Gastrocnemius medialis (tissue), 4 donors: ENCODE results near the gene ACAA2. TPM values are rescaled to one million over a fixed set of nuclear protein-coding genes. Genes with fewer than 3 reads are reported as not detected.
"Not testable (repeated sequence)": the region's sequence is repeated elsewhere in the genome, so short reads cannot be mapped to it uniquely, and the experiment has no call there.

ENCODE experiments used
- ATAC-seq, 2 donors: fragments of 150-250 bp; one replicate each; pipeline ENCODE4 v1.9.1; 2016
- DNase-seq, 2 donors: peaks; one replicate each; pipeline ENCODE4 v3.0.0-alpha.2; 2019
- H3K27ac ChIP-seq, 4 donors: fragments of 200-600 bp; sonication (generic); 1 replicate in 1 of 4; 2 replicates in 3 of 4; pipeline ENCODE4 v1.5.1; 2016 to 2018; ENCODE audit warnings: mild to moderate bottlenecking in 2 of 4, moderate library complexity in 1 of 4
- H3K27me3 ChIP-seq, 3 donors: fragments of 200-600 bp; sonication (generic) in 2 of 3; 1 replicate in 1 of 3; 2 replicates in 2 of 3; pipeline versions ENCODE4 v1.5.1 to v1.6.0; 2016 to 2019; ENCODE audit warnings: mild to moderate bottlenecking in 1 of 3, moderate library complexity in 1 of 3
- H3K36me3 ChIP-seq, 2 donors: fragments of 200-600 bp; sonication (generic) in 1 of 2; one replicate each; pipeline ENCODE4 v1.5.1; 2017 to 2018
- H3K4me1 ChIP-seq, 2 donors: fragments of 200-600 bp; sonication (generic) in 1 of 2; one replicate each; pipeline ENCODE4 v1.5.1; 2016 to 2017; ENCODE audit warnings: mild to moderate bottlenecking in 2 of 2
- H3K4me3 ChIP-seq, 4 donors: fragments of 200-600 bp; sonication (generic) in 3 of 4; 1 replicate in 1 of 4; 2 replicates in 3 of 4; pipeline ENCODE4 v1.5.1; 2016 to 2019; ENCODE audit warnings: mild to moderate bottlenecking in 2 of 4
- H3K9me3 ChIP-seq, 3 donors: fragments of 200-600 bp; sonication (generic) in 2 of 3; 1 replicate in 1 of 3; 2 replicates in 2 of 3; pipeline ENCODE4 v1.5.1; 2016 to 2019
- CTCF ChIP-seq, 5 experiments: fragments of 450-650 bp in 3 of 5; fragments of 200-600 bp in 2 of 5; sonication (generic) in 2 of 5; IDR thresholded peaks in 4 of 5; conservative IDR thresholded peaks in 1 of 5; 1 replicate in 4 of 5; 2 replicates in 1 of 5; pipeline ENCODE4 v1.5.1; 2016 to 2019; ENCODE audit warnings: antibody characterized with exemption in 5 of 5, mild to moderate bottlenecking in 3 of 5, moderate library complexity in 3 of 5
- POLR2A ChIP-seq, 2 donors: fragments of 450-650 bp; IDR thresholded peaks; one replicate each; pipeline ENCODE4 v1.6.1; 2017; ENCODE audit warnings: antibody characterized with exemption in 2 of 2, mild to moderate bottlenecking in 2 of 2, moderate library complexity in 2 of 2
- in situ Hi-C, 4 donors: fragments of 200-750 bp; cut with MboI; loops; one replicate each; pipeline versions ENCODE4 v1.15.0 to v1.8.0; 2017; ENCODE audit warnings: low sequenced_read_pairs in 4 of 4
- intact Hi-C: fragments of 100-400 bp; cut with DNase I; formaldehyde crosslinking; loops from one replicate; pipeline ENCODE4 v1.15.1; 2023; ENCODE audit warnings: low total_unique reads
- total RNA-seq, 4 donors: library from RNA; depleted of rRNA; stranded (reverse); fragments of >200 nt; gene quantifications; one replicate each; pipeline versions ENCODE4 v1.1.0 to v1.2.3, GENCODE V29; 2016

The ACAA2 gene
- total RNA-seq, 4 donors from 2014 or later = 73.7 to 95.7 (median 79.6) TPM

- Histone ChIP-seq H3K27ac (no peak overlapping the region), H3K36me3 (peaks cover 0 to 64% of the 10 kb centered on the region in 2 donors), H3K4me1 (no peaks in the 10 kb centered on the region), H3K9me3 (no peaks in the 10 kb centered on the region), H3K4me3 (no peak overlapping the region), H3K27me3 (no peaks in the 10 kb centered on the region)
- in situ Hi-C loops (no loop called here), intact Hi-C loops (no loop called here)
- TF ChIP-seq CTCF (IDR thresholded peaks at IDR 0.05 in 4 of 5, conservative IDR thresholded peaks at IDR 0.05 in 1 of 5) (no peak), POLR2A (IDR thresholded peaks at IDR 0.05) (no peak)
- DNase-seq (no peak), ATAC-seq (no peak)
These were observed 17.5 kb downstream of the ACAA2 start for GRCh38 chr18:49795612-49796552.

GRCh38 chr18:49794743-49795142 lies 18.6 kb downstream of the ACAA2 start:
- Histone ChIP-seq H3K4me1 (no peaks in the 10 kb centered on the region), H3K36me3 (peaks cover 0 to 74% of the 10 kb centered on the region in 2 donors), H3K4me3 (no peak overlapping the region), H3K27me3 (no peaks in the 10 kb centered on the region), H3K9me3 (no peaks in the 10 kb centered on the region), H3K27ac (no peak overlapping the region)
- DNase-seq (no peak), ATAC-seq (no peak)
- in situ Hi-C loops (no loop called here), intact Hi-C loops (no loop called here)
- TF ChIP-seq POLR2A (IDR thresholded peaks at IDR 0.05) = no peak

- DNase-seq, H3K27me3 ChIP-seq, H3K4me1 ChIP-seq, H3K9me3 ChIP-seq, H3K27ac ChIP-seq, in situ Hi-C loops, ATAC-seq, H3K4me3 ChIP-seq, intact Hi-C loops: not testable (repeated sequence)
- H3K36me3 ChIP-seq = peaks cover 0 to 70% of the 10 kb centered on the region in 2 donors
These were observed 23.7 kb downstream of the ACAA2 start for GRCh38 chr18:49789560-49790134.

GRCh38 chr18:49788327-49788898 lies 24.9 kb downstream of the ACAA2 start:
- no peak overlapping the region for H3K4me3 ChIP-seq
- H3K27ac ChIP-seq = no peak overlapping the region
- ATAC-seq = no peak
- in situ Hi-C loops (no loop called here), intact Hi-C loops (no loop called here)
- no peaks in the 10 kb centered on the region for H3K27me3 ChIP-seq
- no peak for TF ChIP-seq POLR2A (IDR thresholded peaks at IDR 0.05)
- DNase-seq = no peak
- H3K36me3 ChIP-seq = peaks cover 0 to 58% of the 10 kb centered on the region in 2 donors
- H3K9me3 ChIP-seq = no peaks in the 10 kb centered on the region
- peaks cover 3 to 11% of the 10 kb centered on the region in 2 donors for H3K4me1 ChIP-seq

GRCh38 chr18:49786019-49786720 lies 27.2 kb downstream of the ACAA2 start:
- DNase-seq (no peak), ATAC-seq (no peak)
- TF ChIP-seq CTCF (IDR thresholded peaks at IDR 0.05 in 4 of 5, conservative IDR thresholded peaks at IDR 0.05 in 1 of 5) = no peak
- no peak for TF ChIP-seq POLR2A (IDR thresholded peaks at IDR 0.05)
- in situ Hi-C loops = no loop called here
- Histone ChIP-seq H3K4me1 (peaks cover 3 to 11% of the 10 kb centered on the region in 2 donors), H3K4me3 (no peak overlapping the region), H3K27me3 (no peaks in the 10 kb centered on the region), H3K36me3 (peaks cover 0 to 48% of the 10 kb centered on the region in 2 donors), H3K27ac (no peak overlapping the region), H3K9me3 (no peaks in the 10 kb centered on the region)
- intact Hi-C loops = no loop called here
